Uterus (tissue), 2 donors: ENCODE data around the gene SHFL.

Experiments
- POLR2A ChIP-seq, 2 donors: fragments of 450-650 bp; IDR thresholded peaks; one replicate each; pipeline ENCODE4 v1.6.1; 2016; ENCODE audit warnings: antibody characterized with exemption in 2 of 2, mild to moderate bottlenecking in 1 of 2, moderate library complexity in 1 of 2
- TF ChIP-seq, protein P1 (sequence below), 4 experiments: fragments of 200-600 bp in 2 of 4; fragments of 450-650 bp in 2 of 4; sonication (generic) in 2 of 4; IDR thresholded peaks; one replicate each; pipeline ENCODE4 v1.5.1; 2016 to 2019; ENCODE audit warnings: antibody characterized with exemption in 4 of 4, mild to moderate bottlenecking in 2 of 4, moderate library complexity in 1 of 4

DNA sequence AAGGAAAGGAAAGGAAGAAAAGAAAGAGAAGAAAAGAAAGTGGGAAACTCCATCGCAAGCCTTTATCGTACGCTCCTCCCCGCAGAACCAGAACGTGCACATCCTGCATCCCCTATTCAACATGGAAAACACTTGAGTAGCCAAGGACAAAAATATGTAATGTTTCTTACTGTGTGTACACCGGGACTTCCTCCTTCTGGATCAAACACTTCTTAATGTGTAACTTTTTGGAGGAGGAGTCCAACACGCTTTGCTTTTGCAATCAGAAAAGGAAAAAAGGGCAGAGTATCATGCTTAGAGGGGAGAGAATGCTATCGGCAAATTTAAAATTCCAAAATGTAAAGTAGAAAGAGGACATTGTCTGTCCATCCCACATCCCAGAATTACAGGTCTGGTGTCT is 7.8 kb upstream of the SHFL start:
- TF ChIP-seq, protein P1, sequence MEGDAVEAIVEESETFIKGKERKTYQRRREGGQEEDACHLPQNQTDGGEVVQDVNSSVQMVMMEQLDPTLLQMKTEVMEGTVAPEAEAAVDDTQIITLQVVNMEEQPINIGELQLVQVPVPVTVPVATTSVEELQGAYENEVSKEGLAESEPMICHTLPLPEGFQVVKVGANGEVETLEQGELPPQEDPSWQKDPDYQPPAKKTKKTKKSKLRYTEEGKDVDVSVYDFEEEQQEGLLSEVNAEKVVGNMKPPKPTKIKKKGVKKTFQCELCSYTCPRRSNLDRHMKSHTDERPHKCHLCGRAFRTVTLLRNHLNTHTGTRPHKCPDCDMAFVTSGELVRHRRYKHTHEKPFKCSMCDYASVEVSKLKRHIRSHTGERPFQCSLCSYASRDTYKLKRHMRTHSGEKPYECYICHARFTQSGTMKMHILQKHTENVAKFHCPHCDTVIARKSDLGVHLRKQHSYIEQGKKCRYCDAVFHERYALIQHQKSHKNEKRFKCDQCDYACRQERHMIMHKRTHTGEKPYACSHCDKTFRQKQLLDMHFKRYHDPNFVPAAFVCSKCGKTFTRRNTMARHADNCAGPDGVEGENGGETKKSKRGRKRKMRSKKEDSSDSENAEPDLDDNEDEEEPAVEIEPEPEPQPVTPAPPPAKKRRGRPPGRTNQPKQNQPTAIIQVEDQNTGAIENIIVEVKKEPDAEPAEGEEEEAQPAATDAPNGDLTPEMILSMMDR (IDR thresholded peaks at IDR 0.05) = no peak
- TF ChIP-seq POLR2A (IDR thresholded peaks at IDR 0.05) = no peak
